ENCODE measurements around the gene FXYD7. TPM values are rescaled to one million over a fixed set of nuclear protein-coding genes. Genes with fewer than 3 reads are reported as not detected.
"Not testable (repeated sequence)": the region's sequence is repeated elsewhere in the genome, so short reads cannot be mapped to it uniquely, and the experiment has no call there.

FXYD7 gene
- total RNA-seq, 1 donor from 2014 or later, result 0.59 TPM

DNA sequence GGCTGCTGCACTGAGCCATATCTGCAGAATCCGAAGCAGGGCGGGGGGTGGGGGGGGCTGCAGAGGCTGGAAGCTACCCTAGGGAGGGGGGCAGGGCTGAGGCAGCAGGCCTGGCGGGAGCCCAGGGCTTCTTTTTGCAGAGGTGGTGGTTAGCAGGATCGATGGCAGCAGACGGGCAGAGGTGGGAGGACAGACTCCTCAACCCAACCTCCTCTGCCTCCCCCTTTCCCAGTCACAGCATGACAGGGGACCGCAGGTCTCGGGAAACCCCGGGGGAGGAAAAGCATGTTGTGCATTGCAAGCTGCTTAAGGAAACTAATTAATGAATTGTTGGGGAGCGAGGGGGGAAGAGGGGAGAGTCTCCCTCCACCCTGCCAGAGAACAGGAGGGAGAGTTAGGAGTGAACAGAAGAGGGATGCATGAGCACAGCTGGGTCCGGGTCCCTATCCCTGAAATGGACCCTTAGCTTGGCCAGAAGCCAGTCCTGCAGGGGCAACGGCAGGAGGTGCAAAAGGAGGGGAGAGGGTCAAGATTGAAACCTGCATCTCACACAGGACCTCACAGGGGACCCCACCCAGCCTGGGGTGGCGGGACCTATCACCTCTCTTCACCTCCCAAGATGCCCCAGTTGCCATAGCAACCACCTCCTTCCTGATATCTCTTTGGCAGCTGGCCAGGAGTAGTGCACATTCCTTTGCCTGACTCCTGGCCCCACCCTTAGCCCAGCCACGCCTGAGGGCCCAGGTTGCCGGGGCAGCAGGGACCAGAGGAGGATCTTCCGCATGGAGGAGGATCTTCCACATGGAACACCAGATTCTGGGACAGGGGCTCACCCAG, 1.8 kb downstream of the FXYD7 start:
- DNase-seq, result no peak

DNA sequence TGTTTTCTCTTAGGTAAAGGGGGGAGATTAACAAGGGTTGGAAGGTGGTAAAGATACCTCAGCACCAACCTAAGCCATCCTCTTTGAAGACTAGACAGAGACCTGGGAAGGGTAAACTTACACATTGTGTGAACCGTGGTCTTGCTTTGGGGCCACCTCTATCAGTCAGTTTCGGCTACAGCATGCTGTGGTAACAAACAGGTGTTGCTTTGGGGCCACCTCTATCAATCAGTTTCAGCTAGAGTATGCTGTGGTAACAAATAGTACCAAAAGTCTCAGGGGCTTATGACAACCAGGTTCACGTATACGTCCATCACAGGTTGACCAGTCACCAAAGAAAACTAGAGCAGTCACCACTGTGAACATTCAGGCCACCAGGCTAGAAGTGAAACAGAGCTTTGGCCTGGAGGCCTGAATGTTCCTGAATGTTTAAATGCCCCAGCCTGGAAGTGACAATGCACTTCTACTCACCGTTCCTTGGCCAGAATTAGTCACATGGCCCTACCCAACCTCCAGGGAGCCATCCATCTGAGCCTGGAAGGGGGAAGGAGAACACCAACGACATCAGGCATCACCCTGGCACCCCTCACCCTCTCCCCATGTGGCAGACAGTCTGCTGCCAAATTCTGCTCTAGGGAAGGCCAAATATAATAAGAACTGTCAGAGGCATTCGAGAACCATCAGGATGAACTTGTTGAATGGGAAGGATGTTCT, 3.8 kb downstream of the FXYD7 start:
- DNase-seq, result no peak

DNA sequence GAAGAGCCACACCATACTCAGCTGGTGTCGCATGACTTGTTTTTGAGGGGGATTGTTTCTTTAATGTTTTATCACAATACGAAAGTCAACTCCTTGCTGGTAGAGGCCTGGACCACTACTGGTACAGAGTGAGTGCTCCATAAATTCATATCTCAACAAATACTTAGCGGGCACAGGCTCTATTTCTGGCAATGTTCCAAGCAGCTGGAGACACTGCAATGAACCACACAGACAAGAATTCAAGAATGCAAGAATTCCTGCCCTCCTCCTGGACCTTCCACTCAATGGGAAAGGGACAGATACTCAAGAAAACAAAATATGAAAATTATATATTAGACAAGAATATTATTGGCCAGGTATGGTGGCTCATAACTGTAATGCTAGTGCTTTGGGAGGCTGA, 6.4 kb downstream of the FXYD7 start:
- DNase-seq, result no peak

DNA sequence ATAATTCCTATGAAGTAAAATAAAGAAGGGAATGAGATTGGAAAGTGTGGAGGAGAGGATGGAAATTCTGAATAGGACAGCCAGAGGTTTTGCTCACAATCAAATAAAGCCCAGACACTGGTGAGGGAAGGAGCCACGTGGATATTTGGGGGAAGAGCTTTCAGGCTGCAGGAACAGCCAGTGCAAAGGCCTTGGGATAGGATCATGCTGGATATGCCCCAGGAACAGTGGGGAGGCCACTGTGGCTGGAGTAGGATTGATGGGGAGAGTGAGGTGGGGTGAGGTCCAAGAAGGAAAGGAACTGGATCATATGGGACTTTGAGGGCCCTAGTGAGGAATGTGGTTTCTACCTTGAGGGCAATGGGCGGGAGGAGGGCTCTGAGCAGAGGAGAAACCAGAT, 7.4 kb downstream of the FXYD7 start:
- no peak for DNase-seq

DNA sequence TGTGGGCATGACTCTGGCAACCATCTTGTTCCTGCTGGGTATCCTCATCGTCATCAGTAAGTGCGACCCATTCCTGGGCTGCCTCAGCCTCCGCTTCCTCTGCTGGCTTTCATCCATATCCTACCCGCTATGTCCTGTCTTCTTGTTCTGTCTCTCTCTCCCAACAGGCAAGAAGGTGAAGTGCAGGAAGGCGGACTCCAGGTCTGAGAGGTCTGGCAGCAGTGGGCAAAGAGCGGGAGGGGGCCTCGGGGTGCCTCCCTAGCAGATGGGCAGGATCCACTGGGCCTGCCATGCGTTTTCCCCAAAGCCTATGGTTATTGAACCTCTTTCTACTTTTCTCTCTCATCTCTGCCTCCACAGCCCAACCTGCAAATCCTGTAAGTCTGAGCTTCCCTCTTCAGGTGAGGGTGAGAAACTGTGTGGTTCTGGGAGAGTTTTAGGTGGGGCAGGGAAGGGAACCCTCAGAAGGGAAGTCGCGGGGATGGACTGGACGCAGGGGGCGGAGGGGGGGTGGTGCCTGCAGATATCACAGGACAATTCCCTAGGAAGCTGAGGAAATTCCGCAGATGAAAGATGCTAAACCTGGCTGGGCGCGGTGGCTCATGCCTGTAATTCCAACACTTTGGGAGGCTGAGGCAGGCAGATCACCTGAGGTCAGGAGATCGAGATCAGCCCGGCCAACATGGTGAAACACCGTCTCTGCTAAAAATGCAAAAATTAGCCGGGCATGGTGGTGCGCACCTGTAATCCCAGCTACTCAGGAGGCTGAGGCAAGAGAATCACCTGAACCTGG, 8.4 kb downstream of the FXYD7 start:
- no peak for DNase-seq

DNA sequence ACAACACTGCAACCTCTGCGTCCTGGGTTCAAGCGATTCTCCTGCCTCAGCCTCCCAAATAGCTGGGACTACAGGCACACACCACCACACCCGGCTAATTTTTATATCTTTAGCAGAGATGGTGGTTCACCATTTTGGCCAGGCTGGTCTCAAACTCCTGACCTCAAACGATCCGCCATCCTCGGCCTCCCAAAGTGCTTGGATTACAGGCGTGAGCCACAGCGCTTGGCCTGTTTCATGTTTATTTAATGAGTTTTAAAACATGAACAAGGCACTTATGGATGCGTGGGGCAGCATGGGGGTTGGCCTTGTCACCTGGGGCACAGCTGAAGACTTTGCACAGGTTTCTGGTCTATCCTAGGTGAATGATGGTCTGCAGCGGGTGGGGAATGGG, 10.1 kb downstream of the FXYD7 start:
- not testable (repeated sequence) for DNase-seq

DNA sequence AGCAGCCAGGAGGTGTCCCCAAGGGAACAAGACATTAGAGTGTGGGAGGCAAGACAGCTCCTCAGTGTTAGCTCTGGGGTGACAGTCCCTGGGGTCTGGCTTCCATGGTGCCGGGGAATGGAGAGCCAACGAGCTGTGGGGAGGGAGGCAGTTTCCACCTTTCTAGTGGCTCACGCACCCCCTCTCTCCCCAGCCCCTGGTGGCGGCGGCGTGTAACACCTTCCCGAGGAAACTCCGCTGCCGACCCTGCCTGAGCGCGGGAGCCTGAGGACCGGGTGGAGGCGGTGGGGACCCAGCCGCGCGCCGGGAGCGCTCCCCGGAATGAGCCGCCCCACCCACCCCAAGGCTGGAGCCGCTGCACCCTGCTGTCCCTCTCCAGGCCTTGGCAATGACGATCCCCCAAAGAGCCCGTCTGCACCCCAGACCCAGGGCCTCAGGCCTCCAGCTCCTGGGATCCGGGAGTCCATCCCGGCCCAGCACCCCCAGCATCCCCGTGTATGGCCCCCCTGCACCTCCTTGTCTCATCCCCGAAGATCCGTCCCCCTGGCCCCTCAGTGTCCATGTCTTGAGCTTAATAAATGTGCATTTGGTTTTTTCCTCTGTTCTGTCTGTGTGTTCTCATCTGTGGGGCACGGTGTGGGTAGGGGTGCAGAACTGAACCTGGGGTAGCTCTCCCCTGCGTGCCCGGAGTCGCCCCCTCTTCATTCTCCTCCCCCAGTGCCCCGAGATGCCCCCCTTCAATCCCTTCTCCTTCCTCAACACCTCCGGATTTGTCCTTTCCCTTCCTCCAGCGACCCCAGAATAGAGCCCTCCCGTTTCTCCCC, 10.9 kb downstream of the FXYD7 start:
- DNase-seq, result no peak

DNA sequence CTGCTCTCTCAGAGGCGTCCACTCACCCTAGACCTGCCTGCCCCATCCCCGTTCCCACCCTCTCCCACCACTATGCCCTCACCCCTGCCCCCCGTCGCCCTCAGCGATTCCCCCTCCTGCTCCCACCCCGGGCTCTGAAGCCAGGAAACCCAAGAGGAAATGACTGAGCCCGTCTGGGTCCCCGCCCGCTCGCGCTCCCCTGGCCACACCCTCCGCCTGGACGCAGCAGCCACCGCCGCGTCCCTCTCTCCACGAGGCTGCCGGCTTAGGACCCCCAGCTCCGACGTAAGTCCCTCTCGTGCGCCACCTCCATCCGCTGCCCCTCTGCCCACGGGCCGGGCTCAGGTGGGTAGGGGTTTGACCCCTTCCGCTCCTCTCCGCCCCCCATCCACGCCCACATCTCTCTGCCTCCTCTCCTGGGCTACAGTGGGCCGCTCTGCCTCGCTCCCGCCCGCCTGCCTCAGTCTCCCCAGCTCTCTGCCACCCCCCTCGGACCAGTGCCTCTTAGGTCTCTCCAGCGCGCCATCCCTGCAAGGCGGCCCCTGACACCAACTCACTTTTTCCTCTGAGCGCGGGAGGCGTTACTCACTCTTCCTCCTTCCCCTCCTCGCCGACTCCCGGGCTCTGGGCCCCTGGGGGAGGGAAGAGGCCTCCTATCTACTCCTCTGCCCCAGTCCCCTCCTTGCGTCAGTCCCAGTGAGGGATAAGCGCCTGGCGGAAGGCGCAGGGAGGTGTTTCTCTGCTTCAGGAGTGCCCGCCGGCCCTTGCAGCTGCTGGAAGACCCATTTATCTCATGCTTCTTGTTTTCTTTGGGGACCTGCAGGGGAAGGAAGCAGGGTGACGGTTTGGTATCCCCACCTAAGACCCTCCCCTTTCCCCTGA, 11.7 kb downstream of the FXYD7 start, which contains the start of gene FXYD5:
Gene FXYD5, plus strand, starts transcription at position 211 of the 882 bp plus-strand sequence. CDS start 816 bp downstream, outside the sequence.
- no peak for DNase-seq

DNA sequence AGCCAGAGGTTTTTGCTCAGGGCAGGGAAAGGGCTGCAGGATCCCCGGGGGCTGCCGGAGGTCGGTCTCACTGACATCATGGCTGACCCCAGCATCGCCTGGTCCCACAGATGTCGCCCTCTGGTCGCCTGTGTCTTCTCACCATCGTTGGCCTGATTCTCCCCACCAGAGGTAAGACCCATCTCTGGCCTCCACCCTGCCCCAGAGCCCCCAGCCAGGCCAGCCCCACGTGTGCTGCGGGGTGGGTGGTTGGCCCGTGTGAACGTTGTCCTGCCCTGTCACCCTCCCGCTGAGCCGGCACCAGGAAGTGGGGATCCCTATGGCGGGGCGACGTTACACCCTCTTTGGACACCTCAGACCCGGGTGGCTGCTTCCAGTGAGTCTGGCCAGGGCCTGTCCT, 12.4 kb downstream of the FXYD7 start:
- no peak for DNase-seq

DNA sequence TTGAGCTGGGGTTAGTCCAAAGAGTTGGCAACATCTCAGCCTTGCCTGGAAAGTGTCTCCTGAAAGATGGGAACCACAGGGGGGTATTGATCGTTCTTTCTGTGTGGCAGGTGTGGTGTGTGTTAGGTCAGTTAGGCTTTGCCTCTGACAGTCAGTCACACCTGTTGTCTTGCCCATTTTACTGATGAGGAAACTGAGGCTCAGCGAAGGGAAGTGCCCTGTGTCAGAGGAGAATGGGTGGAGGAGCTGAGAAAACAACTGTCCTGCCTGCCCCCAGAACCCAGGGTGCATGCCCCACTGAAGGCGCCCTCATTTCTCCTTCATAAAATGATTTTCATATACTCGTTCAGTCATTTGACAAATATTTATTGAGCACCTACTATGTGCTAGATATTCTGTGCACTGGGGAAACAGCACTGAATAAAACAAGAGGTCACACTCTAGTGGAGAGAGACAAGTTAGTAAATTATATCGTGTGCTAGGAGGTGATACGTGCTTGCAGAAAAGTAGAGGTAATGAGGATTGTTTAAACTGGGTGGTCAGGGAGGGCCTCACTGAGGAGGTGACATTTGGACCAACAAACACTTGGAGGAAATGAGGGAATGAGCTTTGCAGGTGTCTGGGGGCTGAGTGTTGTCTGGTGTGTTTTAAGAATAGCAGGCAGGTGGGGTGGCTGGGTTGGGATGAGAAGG, 13.1 kb downstream of the FXYD7 start:
- DNase-seq, result no peak

DNA sequence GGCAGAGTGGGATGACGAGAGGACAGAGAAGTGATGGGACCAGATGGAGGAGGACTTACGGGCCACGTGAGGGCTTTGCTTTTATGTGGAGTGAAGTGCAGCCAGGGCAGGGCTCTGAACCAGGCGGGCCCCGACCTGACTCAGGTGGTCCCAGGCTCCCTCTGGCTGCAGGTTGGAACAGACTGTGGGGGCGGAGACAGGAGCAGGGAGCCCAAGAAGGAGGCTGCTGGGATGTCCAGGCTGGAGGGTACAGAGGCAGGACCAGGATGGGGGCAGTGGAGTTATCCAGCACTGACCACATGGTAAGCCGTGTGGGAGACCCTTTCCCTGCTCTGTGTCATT, 13.6 kb downstream of the FXYD7 start:
- DNase-seq, result no peak

DNA sequence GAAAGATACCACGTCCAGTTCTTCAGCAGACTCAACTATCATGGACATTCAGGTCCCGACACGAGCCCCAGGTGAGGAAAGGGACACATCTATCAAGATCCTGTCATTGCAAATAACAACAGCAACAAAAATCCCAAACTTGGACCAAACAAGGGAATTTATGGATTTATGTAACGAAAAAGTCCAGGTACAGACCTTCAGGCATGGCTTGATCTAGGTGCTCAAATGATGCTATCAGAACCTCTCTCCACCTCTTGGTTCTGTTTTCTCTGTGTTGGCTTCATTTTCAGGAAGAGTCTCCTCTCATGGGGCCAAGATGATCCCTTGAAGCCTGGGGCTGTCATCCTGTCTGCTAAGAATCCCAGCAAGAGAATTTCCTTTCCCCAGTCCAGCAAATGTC, 14.4 kb downstream of the FXYD7 start:
- DNase-seq, result no peak

DNA sequence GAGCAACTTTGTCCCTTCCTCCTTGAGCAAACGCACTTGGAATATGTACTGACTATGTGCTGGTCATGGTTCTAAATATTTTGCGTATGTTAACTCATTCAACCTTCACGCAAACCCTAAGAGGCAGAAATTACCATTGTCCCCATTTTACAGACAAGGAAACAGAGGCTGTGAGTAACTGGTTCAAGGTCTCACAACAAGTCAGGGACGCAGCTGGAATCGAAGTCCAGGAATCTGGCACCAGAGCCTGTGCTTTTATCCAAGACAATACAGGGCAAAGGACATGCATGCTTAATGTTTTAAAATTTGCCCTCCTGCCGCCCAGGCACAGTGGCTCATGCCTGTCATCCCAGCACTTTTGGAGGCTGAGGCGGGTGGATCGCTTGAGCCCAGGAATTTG, 16.6 kb downstream of the FXYD7 start:
- DNase-seq, result no peak

DNA sequence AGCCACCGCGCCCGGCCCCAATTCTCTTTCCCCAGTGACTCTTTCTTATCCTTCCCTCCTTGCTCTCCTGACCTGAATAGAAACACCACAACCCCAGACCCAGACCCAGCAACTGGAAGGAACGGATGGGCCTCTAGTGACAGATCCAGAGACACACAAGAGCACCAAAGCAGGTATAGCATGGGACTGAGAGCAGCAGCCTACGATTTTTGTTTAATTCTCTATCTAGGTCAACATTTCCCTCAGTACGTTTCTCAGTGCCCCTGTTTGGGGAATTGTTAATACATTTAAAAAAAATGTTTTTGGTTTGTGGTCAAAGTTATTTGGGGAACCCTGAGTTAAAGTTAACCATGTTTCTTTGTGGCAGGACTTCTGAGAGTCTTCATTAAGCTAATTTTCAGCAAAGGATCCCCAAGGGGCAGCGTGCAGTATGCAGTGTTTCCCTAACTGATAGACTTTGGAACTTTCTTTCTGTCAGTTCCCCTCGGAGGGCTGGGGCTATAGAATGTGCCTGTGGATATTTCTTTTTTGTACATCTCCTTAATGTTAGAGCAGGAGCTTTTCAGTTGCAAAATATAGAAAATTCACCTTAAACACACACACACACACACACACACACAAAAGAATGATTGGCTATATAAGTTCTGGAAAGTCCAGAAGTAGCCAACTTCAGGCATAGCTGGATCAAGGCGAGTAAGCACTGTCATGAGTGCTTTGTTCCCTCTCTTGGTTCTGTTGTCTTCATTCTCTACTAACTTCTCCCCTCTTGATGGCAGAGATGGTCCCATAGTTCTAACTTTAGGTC, 17.8 kb downstream of the FXYD7 start:
- no peak for DNase-seq

DNA sequence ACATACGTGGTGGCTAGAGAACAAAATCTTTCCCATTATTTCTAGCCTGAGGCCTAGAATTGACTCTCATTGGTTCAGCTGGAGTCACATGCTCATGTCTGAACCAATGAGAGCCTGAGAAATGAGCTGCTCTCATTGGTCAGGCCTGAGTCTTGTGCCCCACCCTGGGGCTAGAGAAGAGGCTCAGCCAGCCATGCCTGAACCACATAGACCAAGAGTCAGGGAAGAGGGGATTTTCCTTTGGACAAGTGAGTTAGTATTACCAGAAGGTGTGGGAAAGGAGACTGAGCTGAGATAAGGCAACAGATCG, 18.3 kb downstream of the FXYD7 start:
- no peak for DNase-seq

DNA sequence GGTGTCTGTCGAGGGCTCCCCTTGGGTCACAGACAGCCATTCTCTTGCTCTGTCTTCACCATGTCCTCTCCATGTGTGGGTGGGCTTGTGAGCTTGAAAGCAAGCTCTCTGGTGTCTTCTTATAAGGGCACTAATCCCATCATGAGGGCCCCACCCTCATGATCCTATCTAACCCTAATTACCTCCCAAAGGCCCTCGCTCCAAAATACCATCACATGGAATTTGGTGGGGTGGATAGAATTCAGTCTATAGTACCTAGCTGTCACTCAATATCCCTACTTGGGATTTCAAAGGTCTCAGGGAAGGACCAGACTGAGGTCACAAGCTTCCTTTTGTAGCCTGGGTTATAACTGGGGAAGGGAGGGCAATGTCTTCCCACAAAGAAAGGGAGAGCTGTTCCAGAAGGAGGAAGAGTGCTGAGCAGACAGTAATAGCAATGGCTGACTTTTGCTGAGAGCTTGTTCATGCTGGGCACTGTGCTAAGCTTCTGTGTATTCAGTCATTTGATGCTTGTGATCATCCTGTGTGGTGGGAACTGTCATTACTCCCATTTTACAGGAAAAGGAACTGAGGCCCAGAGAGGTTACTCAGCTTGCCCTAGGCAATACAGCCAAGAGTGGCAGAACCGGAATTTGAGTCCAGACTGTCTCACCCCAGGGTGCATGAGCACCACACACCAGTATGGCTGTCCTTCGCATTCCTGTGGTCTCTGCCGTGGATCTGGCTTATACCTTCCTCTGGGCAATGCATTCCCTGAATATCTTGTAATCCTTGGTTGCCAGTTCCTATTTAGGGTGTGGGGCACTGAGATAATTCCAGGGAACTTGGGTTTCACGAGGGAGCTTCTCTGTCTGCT, 19.6 kb downstream of the FXYD7 start:
- no peak for DNase-seq

DNA sequence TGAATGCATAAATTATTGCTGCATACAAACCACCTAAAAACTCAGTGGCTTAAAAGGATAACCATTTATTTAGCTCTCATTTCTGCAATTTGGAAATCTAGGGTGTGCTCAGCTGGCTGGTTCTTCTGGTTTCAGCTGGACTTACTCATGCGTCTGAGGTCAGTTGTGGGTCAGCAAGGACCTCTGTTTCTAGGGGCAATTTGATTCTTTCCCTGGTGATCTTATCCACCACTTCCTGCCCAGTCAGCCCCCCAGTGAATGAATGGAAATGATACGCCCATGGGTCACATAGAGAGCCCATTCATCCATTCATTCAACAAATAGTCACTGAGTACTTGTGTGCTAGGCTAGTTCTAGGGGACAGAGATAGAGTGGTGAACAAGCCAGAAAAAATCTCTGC, 21.4 kb downstream of the FXYD7 start:
- no peak for DNase-seq

DNA sequence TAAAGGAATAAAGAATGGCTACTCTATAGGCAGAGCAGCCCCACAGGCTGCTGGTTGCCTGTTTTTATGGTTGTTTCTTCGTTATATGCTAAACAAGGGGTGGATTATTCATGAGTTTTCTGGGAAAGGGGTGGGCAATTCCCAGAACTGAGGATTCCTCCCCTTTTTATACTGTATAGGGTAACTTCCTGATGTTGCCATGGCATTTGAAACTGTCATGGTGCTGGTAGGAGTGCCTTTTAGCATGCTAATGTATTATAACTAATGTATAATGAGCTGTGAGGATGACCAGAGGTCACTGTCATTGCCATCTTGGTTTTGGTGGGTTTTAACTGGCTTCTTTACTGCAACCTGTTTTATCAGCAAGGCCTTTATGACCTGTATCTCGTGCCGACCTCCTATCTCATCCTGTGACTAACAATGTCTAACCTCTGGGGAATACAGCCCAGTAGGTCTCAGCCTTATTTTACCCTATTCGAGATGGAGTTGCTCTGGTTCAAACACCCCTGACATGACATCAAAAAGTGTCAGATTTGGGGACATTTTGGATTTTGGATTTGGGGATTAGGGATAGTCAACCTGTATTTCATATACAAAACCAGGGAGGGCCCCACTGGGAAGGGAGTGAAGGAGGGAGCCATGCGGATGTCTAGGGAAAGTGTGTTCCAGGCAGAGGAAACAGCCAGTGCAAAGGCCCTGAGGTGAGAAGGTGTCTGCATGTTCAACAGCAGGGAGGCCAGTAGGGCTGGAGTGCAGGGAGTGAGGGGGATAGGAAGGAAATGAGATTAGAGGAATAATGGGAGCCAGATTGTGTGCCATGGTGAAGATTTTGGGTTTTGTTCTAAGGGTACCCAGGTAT, 22.4 kb downstream of the FXYD7 start:
- DNase-seq, result no peak
